Cardiac muscle cell (in vitro differentiated cells and primary cell): ENCODE results near the gene TMED3. TPM values are rescaled to one million over a fixed set of nuclear protein-coding genes. Genes with fewer than 3 reads are reported as not detected.

Experiments used
- DNase-seq, 2 donors: peaks; one replicate each; pipeline versions ENCODE4 v3.0.0 to v3.0.0-alpha.2; 2010 to 2017; ENCODE audit warnings: low read depth in 1 of 2, low spot score in 1 of 2
- H3K27ac ChIP-seq: fragments of 200-600 bp; sonication (generic); 2 replicates; pipeline ENCODE4 v1.5.1; 2016
- H3K27me3 ChIP-seq: fragments of 200-600 bp; sonication (generic); 2 replicates; pipeline ENCODE4 v1.6.0; 2016; ENCODE audit warnings: control low read depth
- H3K36me3 ChIP-seq: fragments of 200-600 bp; sonication (generic); 2 replicates; pipeline ENCODE4 v1.5.1; 2016; ENCODE audit warnings: control low read depth
- H3K4me1 ChIP-seq: fragments of 200-600 bp; sonication (generic); 2 replicates; pipeline ENCODE4 v1.8.1; 2017; ENCODE audit warnings: low read depth, mild to moderate bottlenecking, mixed run types
- H3K4me3 ChIP-seq: fragments of 200-600 bp; sonication (generic); 2 replicates; pipeline ENCODE4 v1.5.1; 2016; ENCODE audit warnings: mild to moderate bottlenecking
- H3K9me3 ChIP-seq: fragments of 200-600 bp; sonication (generic); 2 replicates; pipeline ENCODE4 v1.5.1; 2017; ENCODE audit warnings: low read depth, mild to moderate bottlenecking, control low read depth
- CTCF ChIP-seq: IDR thresholded peaks from 2 replicates; pipeline ENCODE4 v1.5.1; 2012; ENCODE audit warnings: low read depth, mild to moderate bottlenecking, low read length
- polyA plus RNA-seq: library from polyadenylated mRNA; unstranded; fragments of >200 nt; fragmentation: Nextera tagmentation; extraction: Ambion mirVana; gene quantifications from 2 replicates; pipeline ENCODE4 v1.2.1, GENCODE V29; 2016
- total RNA-seq: library from RNA; depleted of rRNA; stranded (reverse); fragments of >200 nt; gene quantifications from 2 replicates; pipeline ENCODE4 v1.2.3, GENCODE V29; 2016

TMED3 gene
- total RNA-seq = 74.3 and 79.9 TPM in 2 replicates
- polyA plus RNA-seq = 74.6 and 85.6 TPM in 2 replicates

- H3K27ac ChIP-seq = no peak within 1 kb of the TSS
- TF ChIP-seq CTCF = no peak
- peak; percentile 90 to 91 for DNase-seq
- H3K36me3 ChIP-seq = peaks cover 18% of the 10 kb centered on the region
- no peaks in the 10 kb centered on the region for H3K9me3 ChIP-seq
- H3K4me1 ChIP-seq = no peaks in the 10 kb centered on the region
- peaks cover 42% of the 10 kb centered on the region for H3K27me3 ChIP-seq
- peak within 1 kb of the TSS; percentile 44 for H3K4me3 ChIP-seq
These were observed at the start of gene TMED3 for GRCh38 chr15:79310985-79311900. Gene TMED3, plus strand, starts transcription at chr15:79311112. Its CDS starts 138 bp downstream, at chr15:79311250.

- no peaks in the 10 kb centered on the region for H3K9me3 ChIP-seq
- no peak for DNase-seq
- H3K4me3 ChIP-seq = no peak overlapping the region
- H3K27ac ChIP-seq = no peak overlapping the region
- no peaks in the 10 kb centered on the region for H3K36me3 ChIP-seq
- TF ChIP-seq CTCF = no peak
- H3K27me3 ChIP-seq = no peaks in the 10 kb centered on the region
- no peaks in the 10 kb centered on the region for H3K4me1 ChIP-seq
These were observed 49.1 kb upstream of the TMED3 start for GRCh38 chr15:79261836-79262235.

DNA sequence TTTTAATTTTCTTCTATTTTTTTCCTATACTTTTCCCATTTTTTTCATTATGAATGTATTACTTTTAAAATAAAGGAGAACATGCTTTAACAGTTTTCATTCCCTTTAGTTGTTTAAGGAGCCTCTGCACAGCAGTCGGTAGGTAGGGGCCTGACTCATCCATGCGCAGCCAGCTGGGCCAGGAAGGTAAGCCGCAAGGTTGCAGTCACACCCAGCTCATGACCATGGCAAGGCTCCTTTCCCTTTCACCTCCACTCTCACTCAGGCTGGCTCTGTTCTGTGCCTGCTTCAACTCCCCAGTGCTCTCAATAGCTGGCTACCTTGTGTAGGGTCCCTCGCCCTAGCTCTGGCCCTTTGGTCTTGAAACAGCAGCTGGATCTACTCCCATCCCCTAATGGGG is 45.7 kb upstream of the TMED3 start:
- no peak for TF ChIP-seq CTCF
- no peak overlapping the region for H3K27ac ChIP-seq
- no peaks in the 10 kb centered on the region for H3K4me1 ChIP-seq
- no peaks in the 10 kb centered on the region for H3K27me3 ChIP-seq
- no peak overlapping the region for H3K4me3 ChIP-seq
- DNase-seq = no peak
- no peaks in the 10 kb centered on the region for H3K9me3 ChIP-seq
- no peaks in the 10 kb centered on the region for H3K36me3 ChIP-seq

GRCh38 chr15:79265987-79266579 is 44.8 kb upstream of the TMED3 start:
- Histone ChIP-seq H3K27ac (no peak overlapping the region), H3K9me3 (no peaks in the 10 kb centered on the region), H3K4me1 (no peaks in the 10 kb centered on the region), H3K36me3 (no peaks in the 10 kb centered on the region), H3K4me3 (no peak overlapping the region), H3K27me3 (no peaks in the 10 kb centered on the region)
- no peak for TF ChIP-seq CTCF
- no peak for DNase-seq

DNA sequence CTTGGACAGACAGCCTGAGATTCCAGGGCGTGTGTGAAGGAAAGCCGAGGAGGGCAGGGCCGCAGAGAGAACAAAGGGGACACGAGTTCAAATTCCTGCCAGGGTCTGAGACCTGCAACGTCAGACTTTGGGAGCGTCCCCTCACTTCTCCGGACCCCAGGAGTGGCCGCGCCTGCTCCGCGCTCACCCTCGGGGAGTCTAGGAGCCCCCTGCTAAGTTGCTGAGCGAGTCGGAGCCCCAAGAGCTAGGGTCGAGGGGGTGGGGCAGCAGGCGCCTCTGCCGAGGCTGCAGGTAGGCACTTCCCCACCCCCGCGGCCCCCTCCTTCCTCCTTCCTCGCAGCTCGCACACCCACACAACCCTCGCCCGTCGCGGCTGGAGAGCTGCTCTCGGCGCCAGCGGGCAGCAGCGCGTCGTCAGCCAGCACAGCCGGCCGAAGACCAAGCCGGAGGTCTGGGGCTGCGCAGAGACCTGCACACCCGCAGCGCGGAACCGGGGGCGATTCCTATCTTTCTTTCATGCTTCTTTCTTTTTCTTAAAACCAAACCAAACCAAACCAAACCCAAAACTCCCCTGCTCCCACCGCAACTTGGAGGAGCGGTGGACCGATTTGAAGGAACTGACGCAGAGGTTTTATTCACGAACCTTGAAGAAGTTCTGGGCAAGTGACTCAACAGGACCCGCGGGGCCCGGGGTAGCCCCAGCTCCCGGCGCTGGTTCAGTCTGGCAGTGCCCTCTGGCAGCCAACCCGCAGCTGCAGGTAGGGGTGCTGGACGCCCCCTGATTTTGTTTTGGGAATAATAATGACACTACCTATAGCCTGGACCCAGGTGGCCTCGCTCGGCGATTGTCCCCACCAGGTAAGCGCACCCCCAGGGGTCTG is 28.3 kb upstream of the TMED3 start, which contains the start of gene ANKRD34C:
ANKRD34C (plus strand) TSS at position 352 of the 881 bp plus-strand sequence. CDS start 10,563 bp downstream, outside the sequence.
- Histone ChIP-seq H3K27me3 (peaks cover 85% of the 10 kb centered on the region), H3K36me3 (no peaks in the 10 kb centered on the region), H3K9me3 (no peaks in the 10 kb centered on the region)

More for the DNA sequence above, 28.3 kb upstream of the TMED3 start, which contains the start of gene ANKRD34C:
- TF ChIP-seq CTCF = no peak
- peak in 1 of 2 donors; percentile 46 for DNase-seq
- peaks cover 5% of the 10 kb centered on the region for H3K4me1 ChIP-seq
- H3K27ac ChIP-seq = no peak within 1 kb of the TSS
- no peak within 1 kb of the TSS for H3K4me3 ChIP-seq
